ENCODE results near the gene ATP8B1. TPM values are rescaled to one million over a fixed set of nuclear protein-coding genes. Genes with fewer than 3 reads are reported as not detected.

Gene ATP8B1
- total and polyA plus RNA-seq, 2 of the 8 experiments (the other 6 are each of a cell fraction or from before 2014, with no cell fraction given), result 1.1 to 4.6 TPM

GRCh38 chr18:57755473-57756067, 47.5 kb downstream of the ATP8B1 start (continued):
- TF ChIP-seq EP300 (IDR thresholded peaks at IDR 0.05; ENCODE audit: borderline replicate concordance in 1 of 2, low read depth in 2 of 2, low read length in 2 of 2), result no peak
- TF ChIP-seq CREB1 (IDR thresholded peaks at IDR 0.05), result no peak
- TF ChIP-seq KDM1A (IDR thresholded peaks at IDR 0.05; ENCODE audit: borderline replicate concordance, low read length), result no peak
- no peak for TF ChIP-seq TEAD4 (IDR thresholded peaks at IDR 0.05; ENCODE audit: low read depth, low read length)
- no peak for TF ChIP-seq TAF1 (IDR thresholded peaks at IDR 0.05; ENCODE audit: low read depth, low read length)
- no peak for TF ChIP-seq HDAC2 (IDR thresholded peaks at IDR 0.05; ENCODE audit: borderline replicate concordance in 1 of 2, low read depth in 2 of 2, low read length in 2 of 2)
- TF ChIP-seq RXRA (IDR thresholded peaks at IDR 0.05; ENCODE audit: insufficient read depth, low read depth, low read length), result no peak

Measured in H1 (cell line).